GM12873 (cell line): ENCODE measurements around the gene CLSTN1.

Source experiments
- CTCF ChIP-seq: IDR thresholded peaks from 2 replicates; pipeline ENCODE4 v1.5.1; 2012; ENCODE audit warnings: low read depth, mild to moderate bottlenecking, moderate library complexity, low read length, control low read depth; ENCODE audit not compliant: insufficient read depth; ENCODE audit errors: missing control alignments

Gene CLSTN1

GRCh38 chr1:9705337-9706093 is 118.2 kb downstream of the CLSTN1 start:
- no peak for TF ChIP-seq CTCF

- no peak for TF ChIP-seq CTCF
Observed at GRCh38 chr1:9703681-9704080, 120.1 kb downstream of the CLSTN1 start.

- TF ChIP-seq CTCF = no peak
Observed at GRCh38 chr1:9703165-9703509, 120.6 kb downstream of the CLSTN1 start.

GRCh38 chr1:9701665-9702064 is 122.1 kb downstream of the CLSTN1 start:
- TF ChIP-seq CTCF = no peak

GRCh38 chr1:9700340-9700739 is 123.4 kb downstream of the CLSTN1 start:
- TF ChIP-seq CTCF = no peak

GRCh38 chr1:9699361-9699760 is 124.4 kb downstream of the CLSTN1 start:
- TF ChIP-seq CTCF = no peak

- no peak for TF ChIP-seq CTCF
Observed at GRCh38 chr1:9696793-9697192, 127.0 kb downstream of the CLSTN1 start.

- no peak for TF ChIP-seq CTCF
Observed at GRCh38 chr1:9691691-9692090, 132.1 kb downstream of the CLSTN1 start.
